GM23248 (cell line): ENCODE measurements around the gene SLC35F3.

Source experiments
- EZH2 ChIP-seq: fragments of 200-600 bp; sonication (generic); IDR thresholded peaks from 2 replicates; pipeline ENCODE4 v1.6.1; 2018; ENCODE audit warnings: antibody characterized with exemption, mild to moderate bottlenecking; ENCODE audit not compliant: insufficient read depth, poor library complexity, severe bottlenecking
- EZH2phosphoT487 ChIP-seq: fragments of 200-600 bp; sonication (generic); IDR thresholded peaks from 2 replicates; pipeline ENCODE4 v1.6.1; 2018; ENCODE audit warnings: antibody characterized with exemption, moderate library complexity, mild to moderate bottlenecking, low read depth; ENCODE audit not compliant: insufficient read depth

DNA sequence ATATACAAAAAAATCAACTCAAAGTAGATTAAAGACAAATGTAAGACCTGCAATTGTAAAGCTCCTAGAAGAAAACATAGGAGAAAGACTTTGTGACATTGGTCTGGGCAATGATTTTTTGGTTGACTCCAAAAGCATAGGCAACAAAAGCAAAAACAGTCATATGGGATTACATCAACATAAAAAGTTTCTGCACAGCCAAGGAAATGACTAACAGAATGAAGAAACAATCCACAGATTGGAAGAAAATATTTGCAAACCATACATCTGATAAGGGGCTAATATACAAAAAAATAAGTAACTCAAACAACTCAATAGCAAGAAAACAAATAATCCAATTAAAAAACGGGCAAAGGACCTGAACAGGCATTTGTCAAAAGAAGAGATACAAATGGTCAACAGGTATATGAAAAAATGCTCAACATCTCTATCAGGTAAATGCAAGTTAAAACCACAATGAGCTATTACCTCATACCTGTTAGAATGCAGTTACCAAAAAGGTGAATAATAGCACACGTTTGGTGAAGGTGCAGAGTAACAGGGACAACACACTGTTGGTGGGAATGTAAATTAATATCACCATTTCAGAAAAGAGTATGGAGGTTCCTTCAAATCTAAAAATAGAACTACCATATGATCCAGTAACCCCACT is 295.1 kb downstream of the SLC35F3 start:
- TF ChIP-seq EZH2 (no peak), EZH2phosphoT487 (no peak)
